Placental epithelial cell (primary cell): Measurements from ENCODE around the gene SUMO4. TPM values are rescaled to one million over a fixed set of nuclear protein-coding genes. Genes with fewer than 3 reads are reported as not detected.

ENCODE experiments used
- total RNA-seq: library from RNA; depleted of rRNA; stranded (reverse); fragments of >200 nt; gene quantifications from 2 replicates; pipeline ENCODE4 v1.2.3, GENCODE V29; 2012

SUMO4 gene
- total RNA-seq = 2.7 and 4.7 TPM in 2 replicates

DNA sequence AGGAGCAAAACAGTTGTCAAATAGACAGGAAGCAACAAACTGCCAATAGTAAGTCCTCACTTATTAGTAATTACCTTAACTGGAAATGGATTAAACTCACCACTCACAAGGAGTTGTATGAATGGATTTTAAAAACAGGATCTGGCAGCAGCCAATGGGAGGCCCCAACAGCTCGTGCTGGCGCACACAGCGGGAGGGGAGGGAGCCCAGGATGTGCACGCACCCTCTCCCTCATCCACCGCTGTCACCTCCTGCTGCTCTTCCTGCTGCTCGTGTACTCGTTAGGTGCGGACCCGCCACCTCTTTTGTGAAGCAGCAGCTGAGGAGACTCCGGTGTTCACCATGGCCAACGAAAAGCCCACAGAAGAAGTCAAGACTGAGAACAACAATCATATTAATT lies at the start of gene SUMO4:
SUMO4 (plus strand) TSS at position 213 of the 400 bp plus-strand sequence; CDS start at position 343, 130 bp downstream.

Other genes starting within 250 kb of the SUMO4 start
- gene TAB2, start 82.5 kb upstream of the SUMO4 start, total RNA-seq = 24.7 and 26.5 TPM in 2 replicates
- gene ZC3H12D, start 84.8 kb downstream of the SUMO4 start, total RNA-seq = 0.39 and 0.43 TPM in 2 replicates
- gene PPIL4, start 145.8 kb downstream of the SUMO4 start, total RNA-seq = 22.4 and 25.9 TPM in 2 replicates
- gene GINM1, start 166.1 kb downstream of the SUMO4 start, total RNA-seq = 23.0 and 27.1 TPM in 2 replicates
- 15.1 and 16.5 TPM in 2 replicates for gene KATNA1, start 248.5 kb downstream of the SUMO4 start, total RNA-seq